Activated CD4-positive, alpha-beta T cell treated with anti-CD3 and anti-CD28 coated beads, Interleukin-2, Interleukin-4, amounts not matched to agents 100 ng/mL and 50 ng/mL, durations not matched to agents 16 hours and 8 hours (primary cell): ENCODE data around the gene PHLDA1.

Experiments
- DNase-seq: peaks from one replicate; pipeline ENCODE4 v3.0.0-alpha.2; 2020; ENCODE audit warnings: low spot score

The PHLDA1 gene

DNA sequence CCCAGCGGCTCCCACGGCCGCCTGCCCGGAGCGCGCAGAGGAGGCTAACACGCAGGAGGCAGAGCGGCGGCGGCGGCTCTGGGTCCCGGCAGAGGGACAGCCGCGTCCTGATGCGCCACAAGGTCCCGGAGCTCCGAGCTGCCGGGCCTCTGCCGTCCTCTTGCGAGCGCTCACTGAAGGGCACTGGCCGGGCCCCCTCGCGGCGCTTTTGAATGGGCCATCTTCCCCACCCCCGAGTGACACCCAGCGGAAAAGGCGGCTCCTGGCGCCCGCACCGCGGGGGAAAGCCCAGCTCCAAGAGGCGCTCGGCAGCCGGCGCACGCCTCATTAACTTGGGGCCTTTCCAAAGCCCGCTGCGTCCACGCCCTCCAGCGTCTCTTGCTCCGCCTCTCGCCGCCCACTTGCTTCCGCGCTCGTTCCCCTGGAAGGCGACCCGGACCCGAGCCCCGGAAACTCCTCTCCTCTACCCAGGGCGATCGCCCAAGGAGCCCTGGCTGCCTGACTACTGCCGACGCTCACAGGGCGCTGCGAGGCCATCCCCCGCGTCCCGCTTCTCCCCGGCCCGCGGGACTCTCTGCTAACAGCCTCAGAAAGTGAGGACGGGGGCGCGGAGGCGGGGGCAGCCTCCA lies at the start of gene PHLDA1:
Gene PHLDA1 (minus strand): TSS at position 363 of the 629 bp plus-strand sequence.
- DNase-seq: peak; percentile 95

DNA sequence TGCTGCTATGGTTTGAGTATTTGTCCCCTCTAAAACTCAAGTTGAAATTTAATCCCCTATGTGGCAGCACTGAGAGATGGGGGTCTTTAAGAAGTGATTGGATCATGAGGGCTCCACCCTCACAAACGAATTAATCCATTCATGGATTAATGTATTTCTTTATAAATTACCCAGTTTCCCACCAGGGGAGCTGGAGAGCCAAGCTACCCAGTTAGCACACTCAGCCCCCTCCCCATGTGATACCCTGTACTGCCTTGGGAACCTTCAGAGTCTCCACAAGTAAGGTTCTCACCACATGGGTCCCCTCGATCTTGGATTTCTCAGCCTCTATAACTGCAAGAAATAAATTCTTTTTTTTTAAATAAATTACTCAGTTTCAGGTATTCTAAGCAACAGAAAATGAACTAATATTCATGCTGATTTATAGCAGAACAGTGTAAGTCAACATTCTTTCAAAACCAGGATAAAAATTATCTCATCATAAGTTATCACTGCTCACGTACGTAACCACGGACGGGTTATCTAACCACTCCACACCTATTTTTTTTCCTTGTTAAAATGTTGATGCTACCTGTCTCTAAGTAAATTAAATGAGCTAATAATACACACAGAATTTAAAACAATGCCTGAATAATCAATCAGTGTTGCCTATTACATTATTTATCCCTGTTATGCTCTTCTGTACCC lies 49.3 kb upstream of the PHLDA1 start:
- DNase-seq: no peak

DNA sequence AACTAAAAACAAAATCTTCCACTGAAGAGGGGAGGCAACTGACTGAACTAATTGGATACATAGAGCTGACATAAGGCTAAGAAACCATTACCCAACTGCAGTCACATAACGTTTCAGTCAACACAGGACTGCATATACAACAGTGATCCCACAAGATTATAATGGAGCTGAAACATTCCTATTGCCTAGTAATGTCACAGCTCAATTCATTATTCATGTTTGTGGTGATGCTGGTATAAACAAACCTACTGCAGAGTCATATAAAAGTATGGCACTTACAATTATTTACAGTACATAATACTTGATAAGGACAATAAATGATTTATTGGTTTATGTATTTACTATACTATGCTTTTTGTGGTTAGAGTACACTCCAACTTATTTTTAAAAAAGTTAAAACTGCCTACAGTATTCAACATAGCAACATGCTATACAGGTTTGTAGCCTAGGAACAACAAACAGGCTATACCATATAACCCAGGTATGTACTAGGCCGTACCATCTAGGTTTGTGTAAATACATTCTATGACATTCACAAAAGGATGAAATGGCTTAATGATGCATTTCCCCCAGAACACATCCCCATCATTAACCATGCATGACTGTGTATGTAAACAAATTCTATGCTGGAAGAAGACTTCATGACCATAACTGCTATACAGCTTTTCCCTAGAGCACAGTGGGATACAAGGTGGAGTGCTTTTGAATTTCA lies 48.6 kb upstream of the PHLDA1 start:
- no peak for DNase-seq

DNA sequence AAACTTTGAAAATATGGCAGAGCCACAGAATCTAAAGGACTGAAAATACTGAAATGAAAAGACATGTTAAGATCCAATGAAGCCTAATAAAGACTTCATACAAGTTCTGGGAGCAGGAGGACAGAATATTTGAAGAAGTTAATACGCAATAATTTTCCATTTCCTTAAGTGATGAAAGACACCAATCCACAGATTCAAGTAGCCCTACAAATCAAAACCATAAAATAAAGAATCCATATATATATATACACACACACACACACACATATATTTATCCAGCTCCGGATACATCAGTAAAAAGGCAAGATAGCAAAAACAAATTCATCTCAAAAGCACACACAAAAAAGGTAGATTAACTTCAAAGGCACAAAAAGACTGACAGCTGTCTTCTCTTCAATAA lies 47.2 kb upstream of the PHLDA1 start:
- no peak for DNase-seq

DNA sequence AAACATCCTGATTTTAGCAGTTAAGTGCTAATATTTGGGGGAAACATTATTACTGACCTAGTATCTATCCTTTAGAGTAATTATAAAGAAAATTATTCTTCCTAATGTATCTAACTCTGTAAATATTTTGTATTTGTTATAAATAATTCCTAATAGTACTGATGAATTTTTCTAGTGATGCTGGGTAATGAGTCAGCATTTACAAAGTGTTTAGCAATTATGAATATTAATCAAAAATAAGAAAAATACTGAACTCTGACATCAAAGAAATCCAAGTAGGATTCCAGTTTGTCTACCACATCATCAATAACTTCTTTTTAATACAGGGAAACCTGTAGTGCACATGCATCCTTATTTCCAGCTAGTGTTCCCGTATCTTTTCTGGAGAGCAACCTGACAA lies 43.9 kb upstream of the PHLDA1 start:
- no peak for DNase-seq

DNA sequence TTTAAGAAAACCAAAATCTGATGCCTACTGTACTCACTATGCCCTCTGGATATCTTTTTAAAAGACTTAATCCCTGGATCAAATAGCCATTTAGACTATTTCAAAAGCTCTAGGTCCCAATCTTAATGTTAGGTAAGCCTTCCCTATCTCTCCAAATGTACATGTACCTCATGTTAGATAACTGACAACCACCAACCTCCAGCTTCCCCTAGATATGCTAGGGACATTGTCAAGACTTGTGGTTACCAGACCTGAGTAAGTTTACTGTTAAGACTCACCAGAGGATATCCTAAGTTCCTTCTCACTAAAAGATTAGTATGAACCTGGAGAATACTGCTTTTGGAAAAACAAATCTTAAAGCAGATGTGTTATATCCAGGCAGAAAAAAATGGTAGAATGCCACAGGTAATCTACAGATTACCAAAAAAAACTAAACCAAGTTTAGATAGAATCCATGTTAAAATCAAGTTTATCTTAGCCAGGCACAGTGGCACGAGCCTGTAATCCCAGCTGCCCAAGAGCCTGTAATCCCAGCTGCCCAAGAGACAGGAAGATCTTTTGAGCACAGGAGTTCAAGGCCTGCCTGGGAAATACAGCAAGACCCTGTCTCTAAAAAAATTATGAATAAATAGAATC lies 43.2 kb upstream of the PHLDA1 start:
- no peak for DNase-seq

DNA sequence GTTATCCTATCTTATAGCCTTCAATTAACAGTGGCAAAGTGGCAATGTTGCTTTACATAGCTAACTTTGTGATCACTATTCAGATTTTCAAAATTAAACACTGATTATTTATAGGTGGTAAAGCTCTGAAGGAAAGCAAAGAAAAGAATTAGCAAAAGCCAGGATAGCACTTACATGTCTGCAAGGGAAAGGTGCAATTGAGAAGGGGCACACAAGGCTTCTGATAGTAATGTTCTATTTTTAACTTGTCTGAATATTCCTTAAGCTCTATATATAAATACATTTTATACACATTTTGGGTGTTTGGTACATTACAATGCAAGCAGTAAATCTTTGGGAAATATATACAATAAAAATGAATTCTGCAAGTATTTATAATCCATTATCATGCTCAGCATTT lies 42.0 kb upstream of the PHLDA1 start:
- DNase-seq: no peak

DNA sequence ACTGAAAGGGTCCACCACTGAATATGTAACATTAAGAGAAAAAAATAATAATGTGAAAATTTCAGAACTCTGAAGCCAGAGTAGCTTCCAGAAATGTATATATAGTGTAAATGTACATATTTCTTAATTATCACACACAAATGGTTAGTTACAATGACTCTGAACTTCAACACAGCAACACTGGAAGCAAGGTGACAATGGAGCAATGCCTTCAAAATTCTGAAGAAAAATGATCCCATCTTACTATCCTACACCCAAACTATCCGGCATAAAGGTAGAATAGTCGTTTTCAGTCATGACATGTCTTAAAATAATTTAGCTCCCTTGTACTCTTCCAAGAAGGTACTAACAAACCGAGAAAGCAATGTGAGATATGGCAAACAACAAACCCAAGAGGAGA lies 41.0 kb upstream of the PHLDA1 start:
- no peak for DNase-seq

DNA sequence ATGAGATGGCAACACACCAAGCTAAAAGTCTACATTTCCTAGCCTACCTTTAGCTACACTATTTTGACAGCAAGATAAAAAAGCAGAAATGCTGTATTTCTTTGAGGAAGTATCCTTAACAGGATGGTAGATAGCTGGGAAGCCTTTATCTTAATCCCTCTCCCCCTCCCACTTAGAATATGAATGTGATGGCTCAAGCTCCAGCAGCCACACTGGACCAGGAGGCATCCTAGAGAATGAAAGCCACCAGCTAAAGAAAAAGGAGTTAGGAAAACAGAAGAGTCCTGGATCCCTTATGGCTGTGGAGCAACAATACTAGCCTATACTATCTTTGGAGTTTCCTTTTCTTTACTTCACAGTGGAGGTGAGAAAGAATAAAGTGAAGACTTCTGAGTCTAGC lies 37.8 kb upstream of the PHLDA1 start:
- no peak for DNase-seq

DNA sequence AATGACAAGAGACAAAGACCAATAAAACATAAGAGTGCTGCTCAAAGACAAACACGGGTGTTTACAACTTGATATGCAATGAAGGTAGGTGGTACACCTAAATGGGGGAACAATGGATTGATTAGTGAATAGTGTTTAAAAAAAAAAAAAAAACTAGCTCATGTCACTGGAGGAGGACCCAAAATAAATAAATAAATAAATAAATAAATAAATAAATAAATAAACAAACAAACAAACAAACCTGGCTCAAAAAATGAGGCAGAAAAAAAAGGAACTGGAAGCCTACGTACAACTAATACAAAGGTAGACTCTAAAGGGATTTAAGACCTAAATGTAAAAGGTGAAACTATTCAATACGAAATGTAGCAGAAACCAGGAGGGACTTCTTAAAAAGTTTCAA lies 34.3 kb upstream of the PHLDA1 start:
- DNase-seq: no peak

DNA sequence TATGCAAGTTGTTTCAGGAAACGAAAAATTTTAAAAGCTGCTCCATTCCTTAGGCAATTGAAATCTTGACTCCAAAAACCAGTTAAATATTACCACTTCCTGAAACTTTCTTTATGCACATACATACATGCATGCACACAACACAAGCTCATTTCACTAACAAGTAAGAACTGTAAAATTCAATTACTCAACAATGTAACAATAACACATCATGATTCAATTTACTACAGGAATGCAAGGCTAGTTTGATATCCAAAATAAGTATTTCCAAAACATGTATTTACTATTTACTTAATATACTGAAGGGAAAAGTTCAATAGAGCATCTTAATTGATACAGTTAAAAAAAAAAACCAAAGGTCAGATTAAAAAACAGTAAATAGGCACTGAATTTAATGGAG lies 33.3 kb upstream of the PHLDA1 start:
- no peak for DNase-seq

DNA sequence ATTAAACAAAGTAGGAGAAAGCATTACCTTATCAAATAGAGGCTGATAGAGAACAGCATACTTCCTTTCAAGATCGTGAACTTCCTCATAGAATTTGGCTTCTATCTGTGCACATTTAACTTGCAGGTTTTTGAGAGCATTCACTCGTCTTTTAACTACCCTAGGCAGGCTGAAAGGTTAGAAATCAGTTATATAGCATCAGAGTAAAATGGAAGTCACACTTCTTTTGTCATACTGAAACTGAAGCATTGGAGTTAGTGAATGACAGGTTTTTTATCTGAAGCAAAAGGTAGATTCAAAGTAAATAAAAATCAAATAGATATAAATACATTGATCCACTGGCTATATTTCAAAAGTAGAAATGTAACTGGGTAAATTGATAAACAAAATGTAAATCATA lies 28.5 kb upstream of the PHLDA1 start:
- peak; percentile 25 for DNase-seq

DNA sequence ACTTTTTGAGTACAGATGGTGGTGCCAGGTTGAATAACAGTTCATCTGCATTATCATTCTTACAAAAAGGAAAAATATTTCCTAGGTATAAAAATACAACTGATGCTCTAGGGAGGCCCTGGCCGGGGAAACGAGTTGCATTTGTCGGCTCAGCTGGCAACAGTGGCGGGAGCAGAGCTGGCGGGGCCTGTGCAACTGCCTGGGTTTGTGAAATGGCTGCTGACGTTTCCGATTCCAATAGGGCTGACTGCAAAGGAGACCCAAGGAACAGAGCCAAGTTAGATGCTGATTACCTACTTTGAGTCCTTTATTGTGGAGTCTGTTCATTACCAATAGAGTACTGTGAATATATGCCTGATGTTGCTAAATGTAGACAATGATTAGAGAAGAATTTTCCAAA lies 25.8 kb upstream of the PHLDA1 start:
- no peak for DNase-seq

DNA sequence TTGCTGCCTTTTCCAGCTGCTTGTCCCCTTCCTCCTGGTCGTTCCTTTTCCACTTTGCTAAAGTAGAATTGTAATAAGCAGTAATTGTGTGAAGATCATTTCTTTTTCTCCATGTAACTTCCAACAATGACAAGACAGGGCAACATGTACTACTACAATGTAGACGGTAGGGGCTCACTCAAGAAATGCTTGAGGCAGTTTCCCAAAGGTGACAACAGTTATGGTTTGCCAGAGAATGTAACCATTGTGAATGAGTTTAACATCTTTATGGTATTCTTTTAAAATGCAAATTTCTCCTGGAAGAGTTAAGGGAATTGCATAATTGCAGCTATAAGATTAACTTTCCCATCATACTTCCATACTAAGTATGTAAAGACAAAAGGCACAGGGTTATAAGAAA lies 23.8 kb upstream of the PHLDA1 start:
- DNase-seq: no peak

DNA sequence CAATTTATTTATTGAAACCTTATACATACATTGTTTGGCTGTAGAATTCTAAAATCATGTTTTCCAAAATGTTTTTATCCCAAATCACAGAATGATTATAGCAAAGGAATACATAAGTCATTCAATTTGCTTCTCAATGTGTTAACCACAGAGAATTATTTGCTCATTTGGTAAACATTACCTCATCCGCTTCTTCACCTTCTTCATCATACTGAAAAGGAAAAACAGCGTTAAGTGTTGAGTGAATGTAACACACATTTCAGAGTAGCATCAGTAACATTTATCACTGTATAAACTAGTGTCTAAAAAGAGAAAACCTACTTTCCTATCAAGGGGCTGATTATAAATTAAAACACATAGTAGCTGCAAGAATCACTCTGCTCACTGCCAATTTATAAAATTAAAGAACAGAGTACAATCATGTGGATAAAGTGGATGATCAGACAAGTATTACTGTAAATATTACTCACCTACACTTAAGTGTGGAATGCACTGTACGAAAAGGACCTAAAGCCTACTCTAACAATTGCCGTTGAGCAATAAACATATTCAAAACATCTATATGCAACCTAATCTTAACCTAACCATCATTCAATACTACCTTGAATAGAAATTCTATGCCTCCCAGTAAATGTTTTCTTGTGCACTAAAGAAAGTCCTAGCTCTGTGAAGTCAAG lies 18.1 kb upstream of the PHLDA1 start:
- DNase-seq: no peak

DNA sequence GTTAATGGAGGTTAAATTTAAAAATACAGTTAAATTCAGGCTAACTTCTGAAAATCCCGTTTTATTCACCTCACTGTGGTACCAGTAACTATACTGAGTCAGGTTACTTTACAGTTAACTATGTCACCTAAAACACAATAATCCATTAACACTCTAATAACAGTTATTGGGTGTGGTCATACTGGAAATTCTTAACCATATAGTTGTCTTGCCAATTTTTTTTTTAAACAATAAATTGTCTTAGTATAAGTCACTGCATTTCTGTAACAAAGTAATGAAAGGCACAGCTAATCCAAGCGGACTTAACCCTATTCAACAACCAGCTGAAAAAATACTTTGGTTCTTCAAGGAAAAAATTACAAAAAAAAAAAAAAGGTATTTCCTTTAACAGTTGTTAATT lies 16.2 kb upstream of the PHLDA1 start:
- no peak for DNase-seq

DNA sequence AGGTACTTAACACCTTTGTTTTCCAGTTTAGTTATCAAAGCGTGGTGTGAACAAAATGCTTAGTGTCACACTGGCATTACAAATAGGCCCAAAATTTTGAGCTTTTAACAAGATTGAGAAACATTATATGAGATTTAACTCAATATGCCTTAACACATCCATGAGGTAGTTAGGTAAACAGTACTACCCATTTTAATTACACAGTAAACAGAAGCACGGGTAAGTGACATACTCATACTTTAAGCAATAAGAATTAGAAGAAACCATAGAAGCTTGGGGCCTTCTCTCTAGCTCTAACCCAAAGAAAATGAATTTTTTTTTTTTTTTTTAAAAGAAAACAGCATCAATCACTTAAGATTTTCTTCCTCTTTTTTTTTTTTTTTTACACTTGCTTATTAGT lies 15.5 kb upstream of the PHLDA1 start:
- DNase-seq: no peak

DNA sequence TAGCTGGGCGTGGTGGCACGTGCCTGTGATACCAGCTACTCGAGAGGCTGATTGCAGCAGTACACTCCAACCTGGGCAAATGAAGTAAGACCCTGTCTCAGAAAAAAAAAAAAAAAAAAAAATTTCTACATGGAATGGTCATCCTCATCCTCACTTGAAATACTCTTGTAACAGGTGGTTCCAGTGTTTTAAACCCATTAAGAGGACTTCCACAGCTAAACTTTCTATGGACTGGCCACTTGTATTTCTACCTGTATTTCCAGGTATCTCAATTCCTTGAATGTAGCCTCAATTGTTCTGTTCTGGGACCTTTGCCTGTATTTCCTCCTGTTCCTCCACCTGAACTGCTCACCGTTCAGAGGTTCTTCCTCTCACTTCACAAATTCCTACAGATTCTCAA lies 11.8 kb upstream of the PHLDA1 start:
- no peak for DNase-seq

DNA sequence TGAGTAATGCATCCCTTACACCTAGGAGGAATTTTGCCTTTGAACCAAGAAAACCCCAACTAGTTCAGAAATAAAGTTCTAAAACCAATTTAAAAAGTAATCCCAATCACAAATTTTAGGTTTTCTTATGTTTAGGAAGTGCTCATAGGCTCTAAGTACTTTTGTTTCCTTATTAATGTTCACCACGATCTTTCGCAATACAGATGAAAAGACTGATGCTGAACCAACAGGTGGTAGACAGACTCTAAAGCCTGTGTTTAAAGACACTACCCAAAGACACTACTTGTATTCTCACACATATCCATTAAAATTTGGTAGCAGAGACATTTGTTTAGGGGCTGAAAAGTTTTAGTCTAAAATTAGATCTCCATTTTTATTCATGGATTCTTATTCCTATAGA lies 10.6 kb upstream of the PHLDA1 start:
- no peak for DNase-seq

DNA sequence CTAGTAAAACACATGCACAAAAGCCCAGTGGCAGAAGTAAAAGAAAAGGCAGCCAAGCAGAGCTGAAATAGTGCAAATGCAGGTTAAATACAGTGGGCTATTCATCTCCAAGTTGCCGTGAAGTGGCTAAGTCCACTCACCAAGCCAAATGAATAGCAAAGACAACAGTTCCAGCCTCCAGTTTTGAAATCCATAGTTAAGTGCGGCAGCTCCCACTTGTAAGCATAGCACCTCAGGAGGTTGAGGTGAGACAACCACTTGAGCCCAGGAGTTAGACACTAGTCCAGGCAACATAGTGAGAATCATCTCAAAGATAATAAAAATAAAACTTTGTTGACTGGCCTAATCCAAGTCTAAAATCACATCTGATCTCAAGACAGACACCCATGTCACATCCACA lies 9.8 kb upstream of the PHLDA1 start:
- no peak for DNase-seq

DNA sequence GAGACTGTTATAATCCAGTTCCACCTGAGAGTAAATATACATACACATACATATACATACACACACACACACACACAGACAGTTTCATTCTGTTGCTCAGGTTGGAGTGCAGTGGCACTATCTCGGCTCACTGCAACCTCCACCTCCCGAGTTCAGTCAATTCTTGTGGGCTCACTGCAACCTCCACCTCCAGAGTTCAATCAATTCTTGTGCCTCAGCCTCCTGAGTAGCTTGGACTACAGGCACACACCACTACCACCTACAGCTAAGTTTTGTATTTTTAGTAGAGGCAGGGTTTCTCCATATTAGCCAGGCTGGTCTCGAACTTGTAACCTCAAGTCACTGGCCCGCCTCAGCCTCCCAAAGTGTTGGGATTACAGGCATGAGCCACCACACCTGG lies 8.9 kb upstream of the PHLDA1 start:
- no peak for DNase-seq

DNA sequence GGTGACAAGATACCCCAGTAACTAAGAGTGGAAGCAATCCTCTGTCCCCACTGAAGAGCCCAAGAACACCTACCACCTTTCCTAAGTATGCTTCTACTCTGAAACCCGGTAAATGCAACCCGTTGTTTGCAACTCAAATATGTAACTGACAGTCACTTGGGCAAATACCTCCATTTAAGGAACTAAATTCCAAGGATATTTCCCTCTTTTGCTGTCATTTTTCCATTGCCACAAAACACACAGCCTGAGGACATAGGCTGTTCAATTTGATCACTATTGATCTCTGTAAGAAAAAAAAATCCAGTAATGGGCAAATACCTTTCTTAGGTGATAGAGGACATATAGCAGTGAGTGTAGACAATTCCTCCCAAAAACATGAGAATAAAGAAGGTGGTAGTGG lies 6.6 kb upstream of the PHLDA1 start:
- no peak for DNase-seq
